ENCODE data around the gene ABCB8. TPM values are rescaled to one million over a fixed set of nuclear protein-coding genes. Genes with fewer than 3 reads are reported as not detected.

The ABCB8 gene
- total and polyA plus RNA-seq, 2 of the 4 experiments (the other 2 are of a cell fraction): 16.3 to 26.8 TPM

GRCh38 chr7:150999497-151000230 is 28.6 kb upstream of the ABCB8 start:
- Histone ChIP-seq H4K8ac (ENCODE audit: low read depth in 2 of 2, low read length in 2 of 2) (no peak overlapping the region), H2AK5ac (ENCODE audit: low read depth, low read length) (no peak overlapping the region), H3K27me3 (ENCODE audit: control insufficient read depth, insufficient read depth, low read length) (peaks cover 8% of the 10 kb centered on the region), H3K9me3 (ENCODE audit: control insufficient read depth, insufficient read depth, low read length) (no peaks in the 10 kb centered on the region), H4K20me1 (ENCODE audit: insufficient read depth, low read length) (no peaks in the 10 kb centered on the region), H3K9me1 (ENCODE audit: insufficient read depth, low read length) (no peaks in the 10 kb centered on the region), H3K23ac (ENCODE audit: low read depth, low read length) (no peak overlapping the region), H3K27ac (ENCODE audit: insufficient read depth, low read length) (no peak overlapping the region), H3K4me2 (ENCODE audit: low read depth, low read length) (no peak overlapping the region), H2AK9ac (replicated peaks; ENCODE audit: low read depth, low read length, poor library complexity) (no peak overlapping the region), H2AFZ (replicated peaks; ENCODE audit: low read length, poor library complexity) (no peak overlapping the region), H3K56ac (ENCODE audit: extremely low read depth, insufficient read depth, low read length) (no peak overlapping the region), H3K36me3 (ENCODE audit: control insufficient read depth, insufficient read depth, low read length) (no peaks in the 10 kb centered on the region), H3K18ac (ENCODE audit: low read depth, low read length) (no peak overlapping the region), H3K4me1 (ENCODE audit: control insufficient read depth, insufficient read depth, low read length) (peaks cover 2% of the 10 kb centered on the region; the same call in 1 of the 2 replicates), H2BK20ac (ENCODE audit: low read depth, low read length) (no peak overlapping the region), H3K4ac (ENCODE audit: low read depth, low read length) (no peak overlapping the region), H3K79me1 (ENCODE audit: low read depth in 1 of 2, low read length in 2 of 2) (no peaks in the 10 kb centered on the region), H4K91ac (ENCODE audit: insufficient read depth, low read depth, low read length) (no peak overlapping the region), H2BK15ac (ENCODE audit: low read depth, low read length) (no peak overlapping the region), H3K9ac (ENCODE audit: low read depth, low read length) (no peak overlapping the region), H3K14ac (replicated peaks; ENCODE audit: low read depth, low read length) (no peak overlapping the region), H2BK120ac (ENCODE audit: low read depth, low read length) (no peak overlapping the region), H4K5ac (ENCODE audit: low read depth, low read length) (no peak overlapping the region), H3K4me3 (ENCODE audit: insufficient read depth, low read depth, low read length) (no peak overlapping the region), H2BK5ac (ENCODE audit: low read depth, low read length, poor library complexity, severe bottlenecking) (no peak overlapping the region)
- CTCF ChIA-PET: no interaction called here
- DNase-seq (no peak), ATAC-seq (ENCODE audit: low read depth) (no peak)
- intact Hi-C loops (cut with micrococcal nuclease) (no loop called here), in situ Hi-C loops (cut with MboI; ENCODE audit: low sequenced_read_pairs) (loop anchor here (25.0 kb wide), 1 partner anchor 587 kb away; a partner anchor contains a TSS), dilution Hi-C loops (cut with HindIII; ENCODE audit: low sequenced_read_pairs, unreplicated experiment) (no loop called here)
- WGBS, 2 experiments (ENCODE audit: extremely low coverage in 2 of 2, insufficient read length in 1 of 2): 100% methylated on average over 1 of the region's 5 CpGs; no CpG with 5 or more reads in 1 of the 2 experiments
- TF ChIP-seq BHLHE40 (IDR thresholded peaks at IDR 0.05; ENCODE audit: low read depth, low read length) (no peak), FOS (IDR thresholded peaks at IDR 0.05; ENCODE audit: low read depth, low read length) (no peak), CEBPB (IDR thresholded peaks at IDR 0.05; ENCODE audit: low read depth, low read length) (no peak), RCOR1 (IDR thresholded peaks at IDR 0.05; ENCODE audit: insufficient replicate concordance, low read length) (no peak), CTCF (conservative IDR thresholded peaks at IDR 0.05; ENCODE audit: low read depth, low read length) (no peak), RAD21 (IDR thresholded peaks at IDR 0.05; ENCODE audit: low read length) (no peak), MAZ (IDR thresholded peaks at IDR 0.05; ENCODE audit: borderline replicate concordance, low read depth, low read length) (no peak), ELK1 (IDR thresholded peaks at IDR 0.05; ENCODE audit: borderline replicate concordance, low read depth, low read length) (no peak), NFE2L2 (IDR thresholded peaks at IDR 0.05; ENCODE audit: low read depth, low read length) (no peak), RFX5 (IDR thresholded peaks at IDR 0.05; ENCODE audit: low read depth, low read length) (no peak), MAFK (IDR thresholded peaks at IDR 0.05; ENCODE audit: low read depth, low read length) (no peak), USF2 (IDR thresholded peaks at IDR 0.05; ENCODE audit: low read depth, low read length) (no peak), CHD1 (IDR thresholded peaks at IDR 0.05; ENCODE audit: low read depth, low read length) (no peak)
- BruUV-seq (replicated peaks): no TSS peak
- POLR2A ChIA-PET (ENCODE audit: unreplicated experiment): no interaction called here
